ENCODE measurements around the gene GPR15. TPM values are rescaled to one million over a fixed set of nuclear protein-coding genes. Genes with fewer than 3 reads are reported as not detected.

GPR15 gene
- polyA plus RNA-seq, 1 donor, result 0.24 TPM

DNA sequence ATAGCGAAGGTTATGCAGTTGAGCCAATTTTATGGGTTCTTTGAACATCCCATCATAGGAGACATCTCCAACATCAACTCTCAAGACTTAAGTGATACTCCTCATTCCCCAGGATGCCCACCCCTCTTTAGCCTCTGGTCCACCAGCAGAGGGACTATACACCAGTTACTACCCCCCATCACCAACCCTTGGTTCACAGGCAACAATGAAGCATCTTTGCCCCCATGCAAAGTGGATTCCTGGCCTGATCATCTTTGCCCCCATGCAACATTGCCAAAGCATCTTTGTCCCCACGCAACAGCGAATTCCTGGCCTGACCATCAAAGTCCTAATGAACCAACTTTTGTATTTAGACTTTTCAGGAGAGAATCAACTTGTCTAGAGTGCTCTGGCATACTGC, 19.1 kb downstream of the GPR15 start:
- WGBS (ENCODE audit: insufficient coverage, low lambda C conversion rate), result no CpG with 5 or more reads among the region's 3 CpGs
- Histone ChIP-seq H3K27me3 (ENCODE audit: control insufficient read depth, insufficient read depth, low read length) (no peaks in the 10 kb centered on the region), H3K4me3 (ENCODE audit: low read length) (no peak overlapping the region), H3K4me1 (ENCODE audit: control insufficient read depth, insufficient read depth, low read length) (peaks cover 12% of the 10 kb centered on the region), H3K36me3 (ENCODE audit: control insufficient read depth, insufficient read depth, low read length) (no peaks in the 10 kb centered on the region), H3K27ac (ENCODE audit: low read length) (peak overlapping the region; percentile 63), H3K9me3 (ENCODE audit: control insufficient read depth, low read depth, low read length) (no peaks in the 10 kb centered on the region)
- DNase-seq, result no peak

GRCh38 chr3:98551236-98551635, 19.5 kb downstream of the GPR15 start:
- Histone ChIP-seq H3K27ac (ENCODE audit: low read length) (peak overlapping the region; percentile 63), H3K4me3 (ENCODE audit: low read length) (no peak overlapping the region), H3K4me1 (ENCODE audit: control insufficient read depth, insufficient read depth, low read length) (peaks cover 12% of the 10 kb centered on the region), H3K36me3 (ENCODE audit: control insufficient read depth, insufficient read depth, low read length) (no peaks in the 10 kb centered on the region), H3K9me3 (ENCODE audit: control insufficient read depth, low read depth, low read length) (no peaks in the 10 kb centered on the region), H3K27me3 (ENCODE audit: control insufficient read depth, insufficient read depth, low read length) (no peaks in the 10 kb centered on the region)
- no peak for DNase-seq
- WGBS (ENCODE audit: insufficient coverage, low lambda C conversion rate), result no CpG with 5 or more reads among the region's 2 CpGs

GRCh38 chr3:98551754-98552153, 20.0 kb downstream of the GPR15 start:
- DNase-seq, result peak; percentile 82 to 93
- no CpG with 5 or more reads among the region's 3 CpGs for WGBS (ENCODE audit: insufficient coverage, low lambda C conversion rate)
- Histone ChIP-seq H3K4me1 (ENCODE audit: control insufficient read depth, insufficient read depth, low read length) (peaks cover 12% of the 10 kb centered on the region), H3K9me3 (ENCODE audit: control insufficient read depth, low read depth, low read length) (no peaks in the 10 kb centered on the region), H3K27me3 (ENCODE audit: control insufficient read depth, insufficient read depth, low read length) (no peaks in the 10 kb centered on the region), H3K4me3 (ENCODE audit: low read length) (no peak overlapping the region), H3K27ac (ENCODE audit: low read length) (peak overlapping the region; percentile 63), H3K36me3 (ENCODE audit: control insufficient read depth, insufficient read depth, low read length) (no peaks in the 10 kb centered on the region)

DNA sequence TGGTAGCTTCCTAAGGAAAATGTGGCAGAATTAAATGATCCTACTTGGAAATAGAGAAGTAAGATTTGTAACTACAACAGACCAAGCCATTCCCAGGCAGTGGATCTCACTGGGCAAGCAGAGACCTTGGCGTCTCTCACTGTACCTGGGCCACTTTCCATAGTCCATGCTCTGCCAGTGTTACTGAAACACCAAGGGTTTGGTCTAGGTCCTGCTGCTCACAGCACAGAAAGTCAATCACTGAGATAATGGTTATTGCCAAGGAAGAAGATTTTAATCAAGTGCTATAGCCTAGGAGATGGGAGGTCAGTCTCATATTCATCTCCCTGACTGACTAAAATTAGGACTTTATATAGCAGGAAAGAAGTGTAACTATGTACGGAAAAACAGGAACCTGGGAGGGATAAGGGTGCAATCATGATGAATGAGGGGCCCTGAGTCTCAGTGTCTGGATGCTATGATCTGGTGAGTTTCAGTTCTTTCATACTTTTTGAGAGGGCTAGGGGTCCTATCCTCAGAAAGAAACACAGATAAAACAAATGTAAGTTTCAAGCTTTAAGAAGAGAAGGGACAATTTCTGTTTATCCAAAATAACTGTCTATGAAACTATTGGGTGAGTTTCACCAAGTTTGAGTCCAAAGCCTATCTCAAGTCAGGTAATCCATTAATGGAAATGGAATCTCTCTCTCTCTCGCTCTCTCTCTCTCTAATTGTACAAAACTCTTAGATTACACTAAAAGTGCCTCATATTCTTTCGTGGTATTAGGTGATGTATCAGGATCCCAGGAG, 20.6 kb downstream of the GPR15 start:
- H3K9me3 ChIP-seq (ENCODE audit: control insufficient read depth, low read depth, low read length), result no peaks in the 10 kb centered on the region
- no peaks in the 10 kb centered on the region for H3K27me3 ChIP-seq (ENCODE audit: control insufficient read depth, insufficient read depth, low read length)
- H3K4me3 ChIP-seq (ENCODE audit: low read length), result no peak overlapping the region
- no peak for DNase-seq
- H3K36me3 ChIP-seq (ENCODE audit: control insufficient read depth, insufficient read depth, low read length), result no peaks in the 10 kb centered on the region
- H3K4me1 ChIP-seq (ENCODE audit: control insufficient read depth, insufficient read depth, low read length), result peaks cover 12% of the 10 kb centered on the region
- H3K27ac ChIP-seq (ENCODE audit: low read length), result peak overlapping the region; percentile 63
- WGBS (ENCODE audit: insufficient coverage, low lambda C conversion rate), result no CpG with 5 or more reads among the region's 4 CpGs

DNA sequence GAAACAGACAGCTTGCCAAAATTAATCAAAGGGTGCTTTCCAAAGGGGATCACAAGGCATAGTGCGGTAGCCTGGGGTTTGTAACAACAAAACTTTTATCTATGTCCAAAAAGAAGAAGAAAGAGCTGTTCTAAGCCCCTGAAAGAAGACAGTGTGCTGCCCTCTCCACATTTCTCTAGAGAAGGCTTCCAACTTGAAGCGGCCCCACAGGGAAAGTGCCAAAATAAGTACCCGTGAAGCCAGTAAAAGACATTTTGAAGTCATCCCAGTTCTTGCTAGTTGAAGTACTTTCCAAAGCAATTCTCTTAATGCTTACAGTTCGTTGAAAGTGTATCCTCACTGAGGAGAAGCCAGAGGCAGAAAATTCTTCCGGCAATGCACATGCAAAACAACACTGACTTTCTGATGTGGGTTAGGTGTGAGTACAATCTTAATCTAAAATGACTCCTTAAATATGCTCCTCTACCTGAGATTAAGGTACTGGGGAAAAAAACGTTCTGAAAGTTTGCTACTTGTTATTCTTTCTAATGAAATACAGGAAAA, 21.3 kb downstream of the GPR15 start:
- no peaks in the 10 kb centered on the region for H3K36me3 ChIP-seq (ENCODE audit: control insufficient read depth, insufficient read depth, low read length)
- H3K4me3 ChIP-seq (ENCODE audit: low read length), result no peak overlapping the region
- peaks cover 12% of the 10 kb centered on the region for H3K4me1 ChIP-seq (ENCODE audit: control insufficient read depth, insufficient read depth, low read length)
- H3K27ac ChIP-seq (ENCODE audit: low read length), result no peak overlapping the region
- WGBS (ENCODE audit: insufficient coverage, low lambda C conversion rate), result no CpG with 5 or more reads among the region's 6 CpGs
- no peaks in the 10 kb centered on the region for H3K27me3 ChIP-seq (ENCODE audit: control insufficient read depth, insufficient read depth, low read length)
- no peak for DNase-seq
- H3K9me3 ChIP-seq (ENCODE audit: control insufficient read depth, low read depth, low read length), result no peaks in the 10 kb centered on the region

- Histone ChIP-seq H3K9me3 (ENCODE audit: control insufficient read depth, low read depth, low read length) (no peaks in the 10 kb centered on the region), H3K27ac (ENCODE audit: low read length) (no peak overlapping the region), H3K36me3 (ENCODE audit: control insufficient read depth, insufficient read depth, low read length) (no peaks in the 10 kb centered on the region), H3K4me3 (ENCODE audit: low read length) (no peak overlapping the region), H3K4me1 (ENCODE audit: control insufficient read depth, insufficient read depth, low read length) (peaks cover 12% of the 10 kb centered on the region), H3K27me3 (ENCODE audit: control insufficient read depth, insufficient read depth, low read length) (no peaks in the 10 kb centered on the region)
- WGBS (ENCODE audit: insufficient coverage, low lambda C conversion rate), result 100% methylated on average over 1 of the region's 2 CpGs
- DNase-seq, result no peak
These were observed 22.0 kb downstream of the GPR15 start for GRCh38 chr3:98553753-98554152.

DNA sequence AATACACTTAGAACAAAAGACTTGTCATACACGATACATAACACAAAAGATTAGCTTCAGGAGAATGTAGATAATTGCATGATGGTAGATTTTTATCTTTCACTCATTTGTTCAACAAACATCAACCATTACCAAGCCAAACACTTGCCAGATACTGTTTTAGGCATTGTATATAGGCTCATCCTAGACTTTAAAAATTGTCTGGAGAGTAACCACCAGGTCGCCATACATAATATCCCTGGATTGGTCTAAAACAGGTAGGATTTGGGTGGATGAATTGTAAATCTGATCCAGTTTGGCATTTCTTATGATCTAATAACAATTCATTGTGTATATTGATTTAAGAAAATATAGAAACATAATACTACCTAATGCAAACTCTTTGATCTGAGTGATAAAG, 22.8 kb downstream of the GPR15 start:
- H3K27me3 ChIP-seq (ENCODE audit: control insufficient read depth, insufficient read depth, low read length), result no peaks in the 10 kb centered on the region
- H3K4me1 ChIP-seq (ENCODE audit: control insufficient read depth, insufficient read depth, low read length), result peaks cover 12% of the 10 kb centered on the region
- no peaks in the 10 kb centered on the region for H3K9me3 ChIP-seq (ENCODE audit: control insufficient read depth, low read depth, low read length)
- no peak for DNase-seq
- no CpG with 5 or more reads among the region's 2 CpGs for WGBS (ENCODE audit: insufficient coverage, low lambda C conversion rate)
- H3K4me3 ChIP-seq (ENCODE audit: low read length), result no peak overlapping the region
- no peak overlapping the region for H3K27ac ChIP-seq (ENCODE audit: low read length)
- H3K36me3 ChIP-seq (ENCODE audit: control insufficient read depth, insufficient read depth, low read length), result no peaks in the 10 kb centered on the region

GRCh38 chr3:98555025-98555379, 23.2 kb downstream of the GPR15 start:
- Histone ChIP-seq H3K27ac (ENCODE audit: low read length) (no peak overlapping the region), H3K4me3 (ENCODE audit: low read length) (no peak overlapping the region), H3K27me3 (ENCODE audit: control insufficient read depth, insufficient read depth, low read length) (no peaks in the 10 kb centered on the region), H3K9me3 (ENCODE audit: control insufficient read depth, low read depth, low read length) (no peaks in the 10 kb centered on the region), H3K36me3 (ENCODE audit: control insufficient read depth, insufficient read depth, low read length) (no peaks in the 10 kb centered on the region), H3K4me1 (ENCODE audit: control insufficient read depth, insufficient read depth, low read length) (peaks cover 12% of the 10 kb centered on the region)
- 91% methylated on average over 4 of the region's 4 CpGs for whole genome bisulfite sequencing (ENCODE audit: insufficient coverage, low lambda C conversion rate)
- DNase-seq, result no peak

DNA sequence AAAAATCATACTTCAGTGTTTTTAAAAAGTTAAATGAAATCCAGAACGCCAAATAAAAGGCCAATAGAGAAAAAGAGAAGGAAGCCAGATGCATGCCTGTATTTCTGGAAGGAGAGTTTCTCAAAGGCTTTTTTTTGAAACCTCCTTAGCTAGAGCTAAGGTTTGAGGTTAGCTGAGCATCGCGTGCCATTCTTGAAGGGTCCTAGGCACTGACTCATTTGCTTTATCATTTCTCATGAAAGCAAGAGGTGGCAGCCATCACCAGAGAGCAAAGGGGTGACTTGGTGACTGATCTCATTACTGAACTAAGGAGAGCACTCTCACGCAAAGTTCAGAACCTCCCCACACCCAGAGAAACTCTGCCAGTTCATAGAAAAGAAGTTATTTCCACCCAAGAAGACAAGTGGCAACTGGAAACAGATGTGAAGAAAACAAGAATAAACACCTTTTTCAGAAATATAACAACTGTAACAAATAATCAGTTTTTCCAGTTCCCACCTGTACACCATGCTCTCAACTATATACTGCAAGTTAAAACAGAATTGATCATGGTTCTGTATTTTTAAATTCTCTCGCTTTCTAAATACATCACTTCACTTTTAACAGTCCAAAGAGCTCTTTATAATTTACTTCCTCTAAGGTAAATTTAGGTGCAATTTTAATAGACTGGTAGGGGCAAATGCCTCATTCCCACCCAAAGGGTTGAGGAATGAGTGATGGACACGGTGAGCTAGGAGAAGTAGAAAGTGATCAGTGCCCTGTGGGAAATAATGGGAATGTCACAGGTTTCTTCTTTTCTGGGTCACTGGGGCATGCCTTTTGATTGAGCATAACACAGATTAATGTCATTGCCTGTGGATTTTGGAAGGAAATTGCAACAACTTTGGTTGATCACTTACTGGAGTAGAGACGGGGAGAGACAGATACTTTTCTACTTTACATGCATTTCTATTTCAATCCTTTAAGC, 24.7 kb downstream of the GPR15 start:
- no peaks in the 10 kb centered on the region for H3K27me3 ChIP-seq (ENCODE audit: control insufficient read depth, insufficient read depth, low read length)
- H3K4me1 ChIP-seq (ENCODE audit: control insufficient read depth, insufficient read depth, low read length), result peaks cover 7% of the 10 kb centered on the region
- no peak for DNase-seq
- no peak overlapping the region for H3K27ac ChIP-seq (ENCODE audit: low read length)
- no peaks in the 10 kb centered on the region for H3K36me3 ChIP-seq (ENCODE audit: control insufficient read depth, insufficient read depth, low read length)
- H3K9me3 ChIP-seq (ENCODE audit: control insufficient read depth, low read depth, low read length), result no peaks in the 10 kb centered on the region
- H3K4me3 ChIP-seq (ENCODE audit: low read length), result no peak overlapping the region
- 88% methylated on average over 3 of the region's 7 CpGs for WGBS (ENCODE audit: insufficient coverage, low lambda C conversion rate)

DNA sequence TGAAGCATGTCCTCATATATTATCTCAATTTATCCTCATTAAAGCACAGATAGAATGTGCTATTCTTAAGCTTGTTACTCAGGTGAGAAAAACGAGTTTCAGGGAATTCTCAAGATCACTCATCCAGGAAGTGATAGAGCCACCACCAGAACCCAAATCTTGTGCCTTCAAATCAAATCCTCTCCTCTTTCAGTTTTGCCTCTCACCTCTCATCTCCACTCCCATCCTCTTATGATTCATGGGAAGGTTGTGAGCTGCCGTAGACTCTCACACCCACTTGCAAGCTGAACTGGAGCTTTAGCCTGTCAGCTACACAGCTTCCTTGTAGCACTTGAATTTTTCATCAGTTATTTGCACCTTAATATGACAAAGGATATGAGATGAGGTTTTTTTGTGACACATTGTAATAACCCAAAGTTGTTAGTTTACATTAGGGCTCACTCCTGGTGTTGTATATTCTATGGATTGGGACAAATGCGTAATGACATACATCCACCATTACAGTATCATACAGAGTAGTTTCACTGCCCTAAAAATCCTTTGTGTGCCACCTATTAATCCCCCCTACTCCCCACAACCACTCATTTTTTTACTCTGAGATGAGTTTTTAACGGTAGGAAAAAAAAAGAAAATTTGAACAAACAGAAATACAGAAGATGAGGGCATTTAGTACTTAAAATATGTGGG, 25.7 kb downstream of the GPR15 start:
- H3K36me3 ChIP-seq (ENCODE audit: control insufficient read depth, insufficient read depth, low read length), result no peaks in the 10 kb centered on the region
- H3K27me3 ChIP-seq (ENCODE audit: control insufficient read depth, insufficient read depth, low read length), result no peaks in the 10 kb centered on the region
- H3K4me3 ChIP-seq (ENCODE audit: low read length), result no peak overlapping the region
- H3K9me3 ChIP-seq (ENCODE audit: control insufficient read depth, low read depth, low read length), result no peaks in the 10 kb centered on the region
- WGBS (ENCODE audit: insufficient coverage, low lambda C conversion rate), result no CpG with 5 or more reads among the region's 4 CpGs
- H3K27ac ChIP-seq (ENCODE audit: low read length), result no peak overlapping the region
- DNase-seq, result no peak
- H3K4me1 ChIP-seq (ENCODE audit: control insufficient read depth, insufficient read depth, low read length), result peaks cover under 1% of the 10 kb centered on the region

Measured in large intestine (tissue), 3 donors.